ENCODE measurements around the gene ASTN2.

The ASTN2 gene

GRCh38 chr9:117224695-117225094, 190.2 kb downstream of the ASTN2 start:
- Histone ChIP-seq H3K4me3 (IDR thresholded peaks at IDR 0.05; ENCODE audit: insufficient read depth, low read depth, low read length) (no peak overlapping the region), H3K27ac (no peak overlapping the region), H3K36me3 (ENCODE audit: insufficient read depth) (no peaks in the 10 kb centered on the region), H3K4me2 (no peak overlapping the region), H3K79me2 (ENCODE audit: insufficient read depth, low read depth) (no peaks in the 10 kb centered on the region), H2AFZ (ENCODE audit: low read depth) (no peak overlapping the region), H3K4me1 (ENCODE audit: low read depth, poor library complexity, severe bottlenecking) (no peaks in the 10 kb centered on the region), H3K27me3 (ENCODE audit: insufficient read depth, low read depth) (no peaks in the 10 kb centered on the region), H4K20me1 (ENCODE audit: insufficient read depth) (no peaks in the 10 kb centered on the region), H3K9ac (no peak overlapping the region)
- no peak for TF ChIP-seq CTCF (conservative IDR thresholded peaks at IDR 0.05; ENCODE audit: low read depth, low read length)

DNA sequence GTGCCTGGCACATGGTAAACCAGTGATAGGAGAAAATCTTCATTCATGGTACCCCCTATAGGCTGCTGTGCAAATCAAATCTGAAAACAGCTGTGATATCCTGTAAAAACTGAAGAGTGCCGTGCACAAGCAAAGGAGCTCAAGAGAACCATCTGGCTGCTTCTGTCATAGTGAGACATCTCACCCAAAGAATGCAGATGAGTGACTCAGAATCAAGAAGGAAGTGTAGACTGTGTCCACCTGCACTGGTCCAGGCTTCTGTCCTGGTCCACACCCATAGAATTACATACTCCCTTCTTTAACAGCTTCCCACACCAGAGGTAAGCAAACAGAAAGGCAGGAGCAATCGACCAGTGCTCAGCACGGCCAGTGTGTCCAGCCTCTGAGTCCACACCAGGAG, 195.9 kb downstream of the ASTN2 start:
- no peak overlapping the region for H3K27ac ChIP-seq
- no peaks in the 10 kb centered on the region for H3K27me3 ChIP-seq (ENCODE audit: insufficient read depth, low read depth)
- H3K4me2 ChIP-seq = no peak overlapping the region
- no peak overlapping the region for H3K4me3 ChIP-seq (IDR thresholded peaks at IDR 0.05; ENCODE audit: insufficient read depth, low read depth, low read length)
- no peaks in the 10 kb centered on the region for H3K36me3 ChIP-seq (ENCODE audit: insufficient read depth)
- no peak overlapping the region for H2AFZ ChIP-seq (ENCODE audit: low read depth)
- H3K9ac ChIP-seq = no peak overlapping the region
- H3K4me1 ChIP-seq (ENCODE audit: low read depth, poor library complexity, severe bottlenecking) = no peaks in the 10 kb centered on the region
- no peaks in the 10 kb centered on the region for H3K79me2 ChIP-seq (ENCODE audit: insufficient read depth, low read depth)
- no peaks in the 10 kb centered on the region for H4K20me1 ChIP-seq (ENCODE audit: insufficient read depth)
- TF ChIP-seq CTCF (conservative IDR thresholded peaks at IDR 0.05; ENCODE audit: low read depth, low read length) = no peak

- no peak overlapping the region for H2AFZ ChIP-seq (ENCODE audit: low read depth)
Measured at GRCh38 chr9:117214416-117214815, 200.4 kb downstream of the ASTN2 start.

GRCh38 chr9:117211280-117211679, 203.6 kb downstream of the ASTN2 start:
- H3K27ac ChIP-seq = no peak overlapping the region
- H3K4me2 ChIP-seq = no peak overlapping the region
- H4K20me1 ChIP-seq (ENCODE audit: insufficient read depth) = no peaks in the 10 kb centered on the region
- H2AFZ ChIP-seq (ENCODE audit: low read depth) = no peak overlapping the region
- H3K36me3 ChIP-seq (ENCODE audit: insufficient read depth) = no peaks in the 10 kb centered on the region
- no peak overlapping the region for H3K4me3 ChIP-seq (IDR thresholded peaks at IDR 0.05; ENCODE audit: insufficient read depth, low read depth, low read length)
- no peaks in the 10 kb centered on the region for H3K27me3 ChIP-seq (ENCODE audit: insufficient read depth, low read depth)
- no peaks in the 10 kb centered on the region for H3K79me2 ChIP-seq (ENCODE audit: insufficient read depth, low read depth)
- TF ChIP-seq CTCF (conservative IDR thresholded peaks at IDR 0.05; ENCODE audit: low read depth, low read length) = no peak
- H3K4me1 ChIP-seq (ENCODE audit: low read depth, poor library complexity, severe bottlenecking) = no peaks in the 10 kb centered on the region
- H3K9ac ChIP-seq = no peak overlapping the region

More at GRCh38 chr9:117214416-117214815, 200.4 kb downstream of the ASTN2 start:
- Histone ChIP-seq H3K9ac (no peak overlapping the region), H3K27me3 (ENCODE audit: insufficient read depth, low read depth) (no peaks in the 10 kb centered on the region), H3K4me3 (IDR thresholded peaks at IDR 0.05; ENCODE audit: insufficient read depth, low read depth, low read length) (no peak overlapping the region), H3K36me3 (ENCODE audit: insufficient read depth) (no peaks in the 10 kb centered on the region), H3K4me1 (ENCODE audit: low read depth, poor library complexity, severe bottlenecking) (no peaks in the 10 kb centered on the region), H3K79me2 (ENCODE audit: insufficient read depth, low read depth) (no peaks in the 10 kb centered on the region), H4K20me1 (ENCODE audit: insufficient read depth) (no peaks in the 10 kb centered on the region), H3K27ac (no peak overlapping the region), H3K4me2 (no peak overlapping the region)
- no peak for TF ChIP-seq CTCF (conservative IDR thresholded peaks at IDR 0.05; ENCODE audit: low read depth, low read length)
